ENCODE data around the gene HYAL1. TPM values are rescaled to one million over a fixed set of nuclear protein-coding genes. Genes with fewer than 3 reads are reported as not detected.

HYAL1 gene
- total RNA-seq, 4 donors from 2014 or later: 1.8 to 8.9 (median 4.8) TPM

DNA sequence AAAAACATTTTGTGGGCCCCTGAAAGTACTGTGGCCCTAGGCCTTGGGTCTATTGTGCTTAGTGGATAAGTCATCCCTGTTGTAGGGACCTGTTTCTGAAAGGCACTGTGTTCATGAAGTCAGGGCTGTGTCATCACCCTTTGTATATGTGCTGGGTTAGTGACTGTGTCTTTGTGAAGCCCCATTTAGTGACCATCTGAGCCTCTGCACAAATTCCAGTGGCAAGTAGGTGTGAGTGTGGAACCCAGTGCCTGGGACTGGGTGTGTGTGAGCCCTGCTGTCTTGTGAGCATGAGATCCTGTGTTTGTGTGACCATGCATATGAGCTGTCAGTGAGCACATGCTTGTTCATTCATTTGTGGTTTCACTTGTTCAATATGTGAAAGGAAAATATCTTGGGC lies 1.2 kb upstream of the HYAL1 start:
- DNase-seq: no peak
- no peaks in the 10 kb centered on the region for H3K27me3 ChIP-seq
- H3K36me3 ChIP-seq: no peaks in the 10 kb centered on the region
- H3K27ac ChIP-seq: peak overlapping the region in 1 of 4 donors; percentile 16
- no peak overlapping the region for H3K4me3 ChIP-seq
- peaks cover 24 to 53% (median 27%) of the 10 kb centered on the region in 3 donors for H3K4me1 ChIP-seq
- TF ChIP-seq, protein P1, sequence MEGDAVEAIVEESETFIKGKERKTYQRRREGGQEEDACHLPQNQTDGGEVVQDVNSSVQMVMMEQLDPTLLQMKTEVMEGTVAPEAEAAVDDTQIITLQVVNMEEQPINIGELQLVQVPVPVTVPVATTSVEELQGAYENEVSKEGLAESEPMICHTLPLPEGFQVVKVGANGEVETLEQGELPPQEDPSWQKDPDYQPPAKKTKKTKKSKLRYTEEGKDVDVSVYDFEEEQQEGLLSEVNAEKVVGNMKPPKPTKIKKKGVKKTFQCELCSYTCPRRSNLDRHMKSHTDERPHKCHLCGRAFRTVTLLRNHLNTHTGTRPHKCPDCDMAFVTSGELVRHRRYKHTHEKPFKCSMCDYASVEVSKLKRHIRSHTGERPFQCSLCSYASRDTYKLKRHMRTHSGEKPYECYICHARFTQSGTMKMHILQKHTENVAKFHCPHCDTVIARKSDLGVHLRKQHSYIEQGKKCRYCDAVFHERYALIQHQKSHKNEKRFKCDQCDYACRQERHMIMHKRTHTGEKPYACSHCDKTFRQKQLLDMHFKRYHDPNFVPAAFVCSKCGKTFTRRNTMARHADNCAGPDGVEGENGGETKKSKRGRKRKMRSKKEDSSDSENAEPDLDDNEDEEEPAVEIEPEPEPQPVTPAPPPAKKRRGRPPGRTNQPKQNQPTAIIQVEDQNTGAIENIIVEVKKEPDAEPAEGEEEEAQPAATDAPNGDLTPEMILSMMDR (IDR thresholded peaks at IDR 0.05): no peak
- no peak for TF ChIP-seq POLR2A (IDR thresholded peaks at IDR 0.05)
- intact Hi-C loops (cut with DNase I): no loop called here
- peaks cover 0 to 5% (median 0%) of the 10 kb centered on the region in 3 donors for H3K9me3 ChIP-seq

- H3K4me1 ChIP-seq: peaks cover 34 to 66% (median 38%) of the 10 kb centered on the region in 3 donors
- peak overlapping the region in 2 of 4 donors; percentile 19 to 53 for H3K4me3 ChIP-seq
- intact Hi-C loops (cut with DNase I): no loop called here
- WGBS, 2 donors: 71 to 78% methylated on average over 5 to 12 of the region's 32 CpGs
- no peak for TF ChIP-seq POLR2A (IDR thresholded peaks at IDR 0.05)
- TF ChIP-seq, protein P1 (IDR thresholded peaks at IDR 0.05): no peak
- H3K27me3 ChIP-seq: no peaks in the 10 kb centered on the region
- peak overlapping the region; percentile 44 to 94 (median 82) for H3K27ac ChIP-seq
- peaks cover 0 to under 1% (median 0%) of the 10 kb centered on the region in 3 donors for H3K36me3 ChIP-seq
- no peak for DNase-seq
- H3K9me3 ChIP-seq: no peaks in the 10 kb centered on the region
These were observed 1.0 kb downstream of the HYAL1 start for GRCh38 chr3:50302095-50303012.

DNA sequence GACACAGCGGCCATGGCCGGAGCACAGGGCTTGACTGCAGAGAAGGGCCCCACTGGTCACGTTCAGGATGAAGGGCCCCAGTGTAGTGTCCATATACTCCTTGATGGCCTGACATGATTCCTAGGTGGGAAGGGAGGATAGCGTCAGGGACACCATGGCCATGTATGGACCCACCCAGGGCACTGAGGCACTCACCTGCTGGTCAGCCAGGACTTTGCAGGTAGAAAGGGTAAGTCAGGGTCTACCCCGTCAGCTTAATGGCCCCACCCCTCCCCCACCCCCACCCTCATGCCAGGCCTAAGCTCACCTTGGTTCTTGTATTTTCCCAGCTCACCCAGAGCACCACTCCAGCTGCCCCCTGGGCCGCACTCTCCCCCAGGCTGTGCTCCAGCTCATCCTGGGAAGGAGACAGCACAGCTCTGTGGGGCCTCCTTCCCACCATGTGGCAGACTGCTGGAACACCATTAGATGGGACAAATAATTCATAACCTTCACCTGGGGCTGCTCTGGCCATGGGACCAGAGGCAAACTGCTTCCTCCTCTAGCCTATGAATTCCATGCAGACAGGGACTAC lies 2.6 kb downstream of the HYAL1 start:
- DNase-seq: no peak

GRCh38 chr3:50299929-50300680 lies 3.3 kb downstream of the HYAL1 start:
- Histone ChIP-seq H3K27ac (peak overlapping the region; percentile 89 to 94 (median 91)), H3K9me3 (no peaks in the 10 kb centered on the region), H3K4me3 (peak overlapping the region; percentile 20 to 72 (median 60)), H3K36me3 (peaks cover 0 to 13% (median 0%) of the 10 kb centered on the region in 3 donors), H3K27me3 (no peaks in the 10 kb centered on the region), H3K4me1 (peaks cover 34 to 66% (median 38%) of the 10 kb centered on the region in 3 donors)
- no peak for DNase-seq
- peak in 1 of 4 donors; percentile 5 for TF ChIP-seq POLR2A (IDR thresholded peaks at IDR 0.05)
- TF ChIP-seq, protein P1 (IDR thresholded peaks at IDR 0.05): no peak
- 34 to 51% methylated on average over 8 to 11 of the region's 12 CpGs for WGBS, 2 donors
- intact Hi-C loops (cut with DNase I): no loop called here

More for the DNA sequence above, 2.6 kb downstream of the HYAL1 start:
- TF ChIP-seq POLR2A (IDR thresholded peaks at IDR 0.05): no peak
- TF ChIP-seq, protein P1 (IDR thresholded peaks at IDR 0.05): no peak
- peak overlapping the region; percentile 89 to 94 (median 91) for H3K27ac ChIP-seq
- H3K4me1 ChIP-seq: peaks cover 34 to 66% (median 38%) of the 10 kb centered on the region in 3 donors
- no peaks in the 10 kb centered on the region for H3K27me3 ChIP-seq
- peaks cover 0 to 13% (median 0%) of the 10 kb centered on the region in 3 donors for H3K36me3 ChIP-seq
- peak overlapping the region in 2 of 4 donors; percentile 68 to 72 for H3K4me3 ChIP-seq
- no peaks in the 10 kb centered on the region for H3K9me3 ChIP-seq
- 84 to 100% methylated on average over 4 to 5 of the region's 6 CpGs for WGBS, 2 donors
- intact Hi-C loops (cut with DNase I): no loop called here

Data from esophagus squamous epithelium (tissue), 5 donors.